ENCODE results near the gene JMJD6.

DNA sequence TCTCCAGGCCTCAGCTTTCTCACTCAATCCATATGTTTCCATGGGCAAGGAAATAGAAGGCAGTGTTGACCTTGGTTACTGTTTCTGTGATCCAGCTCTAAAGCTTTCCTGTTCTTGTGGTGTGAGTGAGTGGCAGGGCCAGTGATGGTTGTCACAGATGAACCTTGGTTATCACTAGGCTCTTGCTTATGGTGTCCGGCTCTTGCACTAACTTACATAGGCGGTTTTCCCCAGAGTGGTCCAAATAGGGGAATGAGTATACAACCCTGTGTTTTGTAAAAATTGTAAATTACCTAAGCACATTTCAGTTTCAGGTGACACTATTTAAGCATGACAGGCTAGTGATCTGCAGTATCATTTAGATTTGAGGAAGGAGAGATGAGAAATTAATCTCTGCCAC lies 18.3 kb upstream of the JMJD6 start:
- TF ChIP-seq POLR2A (IDR thresholded peaks at IDR 0.05; ENCODE audit: low read depth, low read length), result no peak
- no peak for TF ChIP-seq POLR2AphosphoS5 (IDR thresholded peaks at IDR 0.05; ENCODE audit: low read depth, low read length)
